GM23338 (cell line): Measurements from ENCODE around the gene PRDM11. TPM values are rescaled to one million over a fixed set of nuclear protein-coding genes. Genes with fewer than 3 reads are reported as not detected.

Experiments used
- CREB1 ChIP-seq: fragments of 250-450 bp; sonication (Bioruptor Pico); IDR thresholded peaks from 2 replicates; pipeline ENCODE4 v1.5.0; 2020; ENCODE audit warnings: low read depth, mild to moderate bottlenecking, moderate library complexity
- ETS1 ChIP-seq: IDR thresholded peaks from 2 replicates; pipeline ENCODE4 v1.6.1; 2016; ENCODE audit warnings: antibody characterized with exemption
- EZH2 ChIP-seq: fragments of 200-600 bp; sonication (generic); IDR thresholded peaks from one replicate; pipeline ENCODE4 v1.8.0; 2017; ENCODE audit warnings: antibody characterized with exemption, mild to moderate bottlenecking, low read depth; ENCODE audit not compliant: unreplicated experiment
- EZH2phosphoT487 ChIP-seq: fragments of 200-600 bp; sonication (generic); IDR thresholded peaks from one replicate; pipeline ENCODE4 v1.8.1; 2018; ENCODE audit warnings: antibody characterized with exemption; ENCODE audit not compliant: unreplicated experiment
- JUNB ChIP-seq: IDR thresholded peaks from one replicate; pipeline ENCODE4 v1.6.1; 2016; ENCODE audit warnings: antibody characterized with exemption; ENCODE audit not compliant: unreplicated experiment
- NANOG ChIP-seq: IDR thresholded peaks from 2 replicates; pipeline ENCODE4 v1.6.1; 2016; ENCODE audit warnings: antibody characterized with exemption, borderline replicate concordance
- POLR2AphosphoS5 ChIP-seq: IDR thresholded peaks from 2 replicates; pipeline ENCODE4 v1.6.1; 2016; ENCODE audit warnings: antibody characterized with exemption, low read depth
- STAT1 ChIP-seq: IDR thresholded peaks from one replicate; pipeline ENCODE4 v1.6.1; 2016; ENCODE audit warnings: antibody characterized with exemption; ENCODE audit not compliant: unreplicated experiment
- ZNF114 ChIP-seq: fragments of 250-450 bp; sonication (Bioruptor Pico); IDR thresholded peaks from 2 replicates; pipeline ENCODE4 v1.5.0; 2020; ENCODE audit warnings: mild to moderate bottlenecking, moderate library complexity
- ZNF331 ChIP-seq: fragments of 250-450 bp; sonication (Bioruptor Pico); IDR thresholded peaks from 2 replicates; pipeline ENCODE4 v1.5.0; 2020; ENCODE audit warnings: low read depth, mild to moderate bottlenecking, moderate library complexity
- polyA plus RNA-seq: library from polyadenylated mRNA; unstranded; fragments of >200 nt; fragmentation: Nextera tagmentation; extraction: Ambion mirVana; gene quantifications from 2 replicates; pipeline ENCODE4 v1.2.1, GENCODE V29; 2016
- total RNA-seq: library from RNA; depleted of rRNA; stranded (reverse); fragments of >200 nt; shearing (Covaris generic); gene quantifications from 2 replicates; pipeline ENCODE4 v1.2.3, GENCODE V29; 2014
- TF ChIP-seq, protein P1 (sequence below): fragments of 250-450 bp; sonication (Bioruptor Pico); IDR thresholded peaks from 2 replicates; pipeline ENCODE4 v1.5.0; 2020; ENCODE audit warnings: mild to moderate bottlenecking, moderate library complexity

Gene PRDM11
- total and polyA plus RNA-seq, 2 experiments from 2014 or later, result 0.97 to 10.4 TPM

DNA sequence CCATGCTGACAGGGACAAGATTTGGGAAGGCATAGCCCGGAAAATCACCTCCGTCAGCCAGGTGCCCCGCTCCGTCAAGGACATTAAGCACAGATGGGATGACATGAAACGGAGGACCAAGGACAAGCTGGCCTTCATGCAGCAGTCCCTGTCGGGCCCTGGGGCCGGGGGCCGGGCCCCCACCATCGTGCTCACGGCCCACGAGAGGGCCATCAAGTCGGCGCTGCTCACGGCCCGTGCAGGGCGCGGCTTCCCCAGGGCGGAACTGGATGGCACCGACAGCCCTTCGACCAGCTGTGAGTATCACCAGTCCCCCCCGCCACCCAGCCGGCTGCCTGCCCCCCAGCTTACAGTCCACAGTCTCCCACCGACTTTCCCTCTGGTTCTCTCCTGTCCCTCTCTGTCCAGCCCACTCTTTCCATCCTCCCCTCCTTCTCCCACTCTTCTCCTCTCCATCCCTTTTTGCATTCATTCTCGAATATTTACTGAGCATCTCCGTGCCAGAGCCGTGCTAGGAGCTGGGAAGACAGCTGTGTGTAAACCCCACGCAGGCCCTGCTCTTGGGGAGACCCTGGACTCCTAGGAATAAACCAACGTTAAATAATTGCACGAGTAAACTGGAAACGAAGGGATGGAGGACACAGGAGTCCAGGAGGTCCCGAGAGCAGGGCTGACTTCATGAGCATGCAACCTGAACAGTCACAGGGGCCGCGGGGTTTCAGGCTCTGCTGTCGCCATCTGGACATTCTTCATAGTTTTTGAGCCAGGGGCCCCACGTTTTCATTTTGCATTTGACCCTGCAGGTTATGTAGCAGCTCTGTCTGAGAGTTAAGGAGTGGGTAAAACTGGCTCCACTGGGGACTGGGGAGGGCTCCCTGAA lies 62.8 kb downstream of the PRDM11 start (continued):
- TF ChIP-seq, protein P1, sequence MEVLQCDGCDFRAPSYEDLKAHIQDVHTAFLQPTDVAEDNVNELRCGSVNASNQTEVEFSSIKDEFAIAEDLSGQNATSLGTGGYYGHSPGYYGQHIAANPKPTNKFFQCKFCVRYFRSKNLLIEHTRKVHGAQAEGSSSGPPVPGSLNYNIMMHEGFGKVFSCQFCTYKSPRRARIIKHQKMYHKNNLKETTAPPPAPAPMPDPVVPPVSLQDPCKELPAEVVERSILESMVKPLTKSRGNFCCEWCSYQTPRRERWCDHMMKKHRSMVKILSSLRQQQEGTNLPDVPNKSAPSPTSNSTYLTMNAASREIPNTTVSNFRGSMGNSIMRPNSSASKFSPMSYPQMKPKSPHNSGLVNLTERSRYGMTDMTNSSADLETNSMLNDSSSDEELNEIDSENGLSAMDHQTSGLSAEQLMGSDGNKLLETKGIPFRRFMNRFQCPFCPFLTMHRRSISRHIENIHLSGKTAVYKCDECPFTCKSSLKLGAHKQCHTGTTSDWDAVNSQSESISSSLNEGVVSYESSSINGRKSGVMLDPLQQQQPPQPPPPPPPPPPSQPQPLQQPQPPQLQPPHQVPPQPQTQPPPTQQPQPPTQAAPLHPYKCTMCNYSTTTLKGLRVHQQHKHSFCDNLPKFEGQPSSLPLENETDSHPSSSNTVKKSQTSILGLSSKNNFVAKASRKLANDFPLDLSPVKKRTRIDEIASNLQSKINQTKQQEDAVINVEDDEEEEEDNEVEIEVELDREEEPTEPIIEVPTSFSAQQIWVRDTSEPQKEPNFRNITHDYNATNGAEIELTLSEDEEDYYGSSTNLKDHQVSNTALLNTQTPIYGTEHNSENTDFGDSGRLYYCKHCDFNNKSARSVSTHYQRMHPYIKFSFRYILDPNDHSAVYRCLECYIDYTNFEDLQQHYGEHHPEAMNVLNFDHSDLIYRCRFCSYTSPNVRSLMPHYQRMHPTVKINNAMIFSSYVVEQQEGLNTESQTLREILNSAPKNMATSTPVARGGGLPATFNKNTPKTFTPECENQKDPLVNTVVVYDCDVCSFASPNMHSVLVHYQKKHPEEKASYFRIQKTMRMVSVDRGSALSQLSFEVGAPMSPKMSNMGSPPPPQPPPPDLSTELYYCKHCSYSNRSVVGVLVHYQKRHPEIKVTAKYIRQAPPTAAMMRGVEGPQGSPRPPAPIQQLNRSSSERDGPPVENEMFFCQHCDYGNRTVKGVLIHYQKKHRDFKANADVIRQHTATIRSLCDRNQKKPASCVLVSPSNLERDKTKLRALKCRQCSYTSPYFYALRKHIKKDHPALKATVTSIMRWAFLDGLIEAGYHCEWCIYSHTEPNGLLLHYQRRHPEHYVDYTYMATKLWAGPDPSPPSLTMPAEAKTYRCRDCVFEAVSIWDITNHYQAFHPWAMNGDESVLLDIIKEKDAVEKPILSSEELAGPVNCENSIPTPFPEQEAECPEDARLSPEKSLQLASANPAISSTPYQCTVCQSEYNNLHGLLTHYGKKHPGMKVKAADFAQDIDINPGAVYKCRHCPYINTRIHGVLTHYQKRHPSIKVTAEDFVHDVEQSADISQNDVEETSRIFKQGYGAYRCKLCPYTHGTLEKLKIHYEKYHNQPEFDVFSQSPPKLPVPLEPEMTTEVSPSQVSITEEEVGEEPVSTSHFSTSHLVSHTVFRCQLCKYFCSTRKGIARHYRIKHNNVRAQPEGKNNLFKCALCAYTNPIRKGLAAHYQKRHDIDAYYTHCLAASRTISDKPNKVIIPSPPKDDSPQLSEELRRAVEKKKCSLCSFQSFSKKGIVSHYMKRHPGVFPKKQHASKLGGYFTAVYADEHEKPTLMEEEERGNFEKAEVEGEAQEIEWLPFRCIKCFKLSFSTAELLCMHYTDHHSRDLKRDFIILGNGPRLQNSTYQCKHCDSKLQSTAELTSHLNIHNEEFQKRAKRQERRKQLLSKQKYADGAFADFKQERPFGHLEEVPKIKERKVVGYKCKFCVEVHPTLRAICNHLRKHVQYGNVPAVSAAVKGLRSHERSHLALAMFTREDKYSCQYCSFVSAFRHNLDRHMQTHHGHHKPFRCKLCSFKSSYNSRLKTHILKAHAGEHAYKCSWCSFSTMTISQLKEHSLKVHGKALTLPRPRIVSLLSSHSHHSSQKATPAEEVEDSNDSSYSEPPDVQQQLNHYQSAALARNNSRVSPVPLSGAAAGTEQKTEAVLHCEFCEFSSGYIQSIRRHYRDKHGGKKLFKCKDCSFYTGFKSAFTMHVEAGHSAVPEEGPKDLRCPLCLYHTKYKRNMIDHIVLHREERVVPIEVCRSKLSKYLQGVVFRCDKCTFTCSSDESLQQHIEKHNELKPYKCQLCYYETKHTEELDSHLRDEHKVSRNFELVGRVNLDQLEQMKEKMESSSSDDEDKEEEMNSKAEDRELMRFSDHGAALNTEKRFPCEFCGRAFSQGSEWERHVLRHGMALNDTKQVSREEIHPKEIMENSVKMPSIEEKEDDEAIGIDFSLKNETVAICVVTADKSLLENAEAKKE, result no peak
- TF ChIP-seq EZH2phosphoT487 (no peak), POLR2AphosphoS5 (no peak), STAT1 (no peak), CREB1 (no peak), JUNB (no peak), EZH2 (no peak), NANOG (no peak), ETS1 (no peak), ZNF331 (CRISPR knock-in tag) (no peak), ZNF114 (CRISPR knock-in tag) (no peak)
